TTC549 (cell line): ENCODE data around the gene POLDIP3.
"Not testable (repeated sequence)": the region's sequence is repeated elsewhere in the genome, so short reads cannot be mapped to it uniquely, and the experiment has no call there.

Experiments used
- FAIRE-seq: peaks from 2 replicates; lab custom pipeline; 2012; peaks lifted over from hg19 to GRCh38; lab: Jason Lieb, UNC

The POLDIP3 gene

DNA sequence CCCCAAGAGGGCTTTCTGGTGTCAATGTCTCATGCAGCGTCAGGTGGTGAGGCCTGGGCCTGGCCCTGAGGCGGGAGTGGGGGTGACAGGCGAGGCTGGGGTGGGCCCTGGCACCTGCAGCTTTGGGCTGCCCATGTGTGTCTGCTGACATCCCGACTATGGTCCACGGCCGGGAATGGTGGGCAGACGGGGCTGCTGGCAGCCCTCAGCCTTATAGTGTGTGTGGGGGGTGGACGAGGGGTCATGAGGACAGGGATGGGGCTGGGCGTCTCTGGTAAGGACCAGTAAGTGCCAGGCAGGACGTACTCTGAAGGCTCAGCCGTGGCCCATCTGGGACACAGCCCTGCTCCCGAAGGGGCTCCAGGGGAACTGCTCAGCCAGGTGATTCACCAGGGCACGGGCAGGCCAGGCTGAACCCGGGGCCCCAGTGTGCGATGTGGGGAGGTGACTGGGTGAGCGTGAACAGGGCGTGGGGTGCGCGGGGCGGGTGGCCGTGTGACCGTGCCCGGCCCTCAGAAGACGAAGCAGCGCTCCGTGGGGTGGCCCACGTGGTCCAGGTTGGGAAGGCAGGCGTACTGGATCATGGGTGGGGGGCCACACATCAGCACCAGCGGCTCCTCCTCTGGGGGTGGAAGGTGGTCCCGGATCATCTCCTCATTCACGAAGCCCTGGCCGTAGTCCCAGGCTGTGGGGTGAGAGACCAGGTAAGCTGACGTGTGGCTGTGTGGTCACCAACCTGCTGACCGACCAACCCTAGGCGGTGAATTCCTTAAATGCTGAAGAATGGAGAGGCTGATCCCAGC, 4.8 kb upstream of the POLDIP3 start:
- no peak for FAIRE-seq

DNA sequence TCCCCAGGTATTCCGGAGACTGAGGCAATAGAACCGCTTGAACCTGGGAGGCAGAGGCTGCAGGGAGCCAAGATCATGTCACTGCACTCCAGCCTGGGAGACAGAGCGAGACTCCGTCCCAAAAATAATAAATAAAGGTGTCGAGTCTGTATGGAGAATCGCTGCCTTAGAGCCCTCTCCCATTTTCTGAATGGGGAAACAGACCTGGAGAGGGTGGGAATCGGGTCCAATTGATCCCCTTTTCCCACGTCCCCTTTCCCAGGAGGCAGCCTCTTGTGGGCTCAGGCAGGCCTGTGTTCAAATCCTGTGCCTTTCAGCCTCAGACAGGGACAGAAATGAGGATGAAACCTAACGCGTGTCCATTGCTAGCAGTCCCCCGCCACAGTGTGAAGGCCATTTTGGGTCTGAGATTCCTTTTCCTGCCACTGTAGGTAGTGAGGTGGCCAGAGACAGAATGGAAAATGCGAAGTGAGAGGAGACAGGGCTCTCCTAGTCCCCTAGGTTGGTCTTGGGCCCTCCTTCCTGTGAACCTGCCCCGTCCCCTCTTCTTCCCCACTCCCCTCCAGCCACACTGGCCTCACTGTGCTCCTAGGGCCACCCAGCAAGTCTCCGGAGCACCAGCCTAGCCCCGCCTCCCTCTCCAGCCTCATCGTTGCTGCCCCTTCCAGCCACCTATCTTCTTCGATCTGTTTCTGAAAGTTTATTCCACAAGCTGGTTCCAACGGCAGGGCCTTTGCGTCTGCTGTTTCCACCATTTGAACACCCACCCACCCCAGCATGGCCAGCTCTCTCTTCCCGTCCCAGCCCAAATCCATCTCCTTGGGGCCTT, 2.7 kb upstream of the POLDIP3 start:
- FAIRE-seq = no peak

DNA sequence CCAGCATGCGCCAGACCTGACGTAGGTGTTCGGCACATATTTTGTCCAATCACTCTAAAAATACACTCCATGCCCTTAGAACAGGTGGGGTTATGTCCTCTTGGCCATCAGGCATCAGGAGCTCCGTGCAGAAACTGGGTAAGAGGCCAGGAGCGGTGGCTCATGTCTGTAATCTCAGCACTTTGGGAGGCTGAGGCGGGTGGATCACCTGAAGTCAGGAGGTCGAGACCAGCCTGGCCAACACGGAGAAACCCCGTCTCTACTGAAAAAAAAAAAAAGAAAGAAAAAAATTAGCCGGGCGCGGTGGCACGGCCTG, 1.1 kb upstream of the POLDIP3 start:
- FAIRE-seq = not testable (repeated sequence)

DNA sequence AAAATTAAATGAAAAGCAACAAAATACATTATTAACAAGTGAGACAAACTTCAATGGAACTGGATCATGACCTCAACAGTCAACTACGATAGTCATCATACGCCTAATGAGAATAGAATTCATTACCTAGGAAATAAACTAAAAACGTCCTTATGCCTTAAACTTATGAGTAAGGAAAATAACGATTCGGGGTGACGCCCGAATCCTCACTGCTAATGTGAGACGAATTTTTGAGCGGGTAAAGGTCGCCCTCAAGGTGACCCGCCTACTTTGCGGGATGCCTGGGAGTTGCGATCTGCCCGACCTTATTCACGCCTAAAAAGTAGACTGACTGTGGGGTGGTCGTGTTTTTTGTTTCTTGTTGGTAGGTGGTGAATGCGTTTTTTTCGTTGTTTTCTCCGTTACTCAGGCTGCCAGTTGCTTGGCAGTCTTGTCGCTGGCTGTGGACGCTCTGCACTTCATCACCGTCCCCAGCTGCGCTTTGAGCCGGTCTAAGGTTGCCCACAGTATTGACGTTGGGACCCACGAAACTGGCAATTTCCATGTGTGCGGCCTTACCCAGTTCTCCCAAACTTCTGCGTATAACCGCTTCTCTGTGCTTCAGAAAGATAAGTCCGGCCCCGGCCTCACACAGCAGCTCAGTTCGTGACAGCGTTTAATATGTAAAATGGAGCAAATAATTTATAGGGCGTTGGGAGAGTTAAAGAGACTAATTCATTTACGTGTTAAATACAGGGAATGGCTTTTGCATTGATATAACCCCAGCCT, 593 bp upstream of the POLDIP3 start:
- no peak for FAIRE-seq

DNA sequence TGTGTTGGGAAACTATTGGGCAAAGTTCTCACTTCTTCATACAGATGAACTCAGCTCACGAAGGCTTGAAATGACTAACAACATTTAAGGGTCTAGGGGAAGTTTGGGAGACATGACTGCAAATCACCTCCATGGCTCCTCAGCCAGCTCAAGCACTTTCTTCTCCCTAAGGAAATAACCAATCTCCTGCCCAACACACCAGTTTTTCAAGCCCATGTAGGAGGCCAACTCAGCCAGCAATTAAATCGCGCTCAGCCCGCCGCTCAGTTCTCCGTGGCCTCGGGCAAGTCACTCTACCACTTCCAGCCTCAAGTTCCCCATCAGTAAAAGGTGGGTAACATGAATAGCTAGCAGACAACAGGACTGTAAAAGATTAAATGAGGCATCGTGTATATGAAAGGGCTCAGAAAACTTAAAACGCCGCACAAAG, 796 bp downstream of the POLDIP3 start:
- FAIRE-seq = no peak

DNA sequence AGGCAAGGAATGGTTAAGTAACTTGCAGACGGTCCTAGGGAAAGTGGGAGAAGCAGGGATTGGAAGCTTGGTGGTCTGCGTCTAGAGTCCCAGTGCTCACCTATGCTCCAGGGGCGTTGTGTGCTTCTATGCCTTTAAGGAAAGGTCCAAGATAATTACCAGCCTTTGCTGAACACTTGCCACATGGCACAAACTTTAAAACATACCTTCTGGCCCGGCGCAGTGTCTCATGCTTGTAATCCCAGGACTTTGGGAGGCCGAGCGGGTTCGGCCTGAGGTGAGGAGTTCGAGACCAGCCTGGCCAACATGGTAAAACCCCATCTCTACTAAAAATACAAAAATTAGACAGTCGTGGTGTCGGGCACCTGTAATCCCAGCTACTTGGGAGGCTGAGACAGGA, 2.3 kb downstream of the POLDIP3 start:
- no peak for FAIRE-seq

DNA sequence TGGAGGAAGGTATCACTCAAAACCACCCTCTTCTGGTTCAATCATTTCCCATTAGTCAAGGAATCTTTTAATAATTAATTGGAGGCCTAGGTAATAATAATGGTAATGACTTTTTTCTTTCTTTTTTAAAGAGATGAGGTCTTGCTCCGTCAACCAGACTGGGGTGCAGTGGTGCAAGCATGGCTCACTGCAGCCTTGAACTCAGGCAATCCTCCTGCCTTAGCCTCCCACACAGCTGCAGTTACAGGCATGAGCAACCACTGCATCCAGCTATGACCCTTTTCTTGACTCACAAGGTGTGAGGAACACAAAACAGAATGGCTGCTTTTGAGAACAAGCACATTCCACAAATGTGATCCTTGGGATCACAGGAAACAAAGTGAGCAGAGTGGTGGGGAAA, 3.6 kb downstream of the POLDIP3 start:
- FAIRE-seq = no peak

DNA sequence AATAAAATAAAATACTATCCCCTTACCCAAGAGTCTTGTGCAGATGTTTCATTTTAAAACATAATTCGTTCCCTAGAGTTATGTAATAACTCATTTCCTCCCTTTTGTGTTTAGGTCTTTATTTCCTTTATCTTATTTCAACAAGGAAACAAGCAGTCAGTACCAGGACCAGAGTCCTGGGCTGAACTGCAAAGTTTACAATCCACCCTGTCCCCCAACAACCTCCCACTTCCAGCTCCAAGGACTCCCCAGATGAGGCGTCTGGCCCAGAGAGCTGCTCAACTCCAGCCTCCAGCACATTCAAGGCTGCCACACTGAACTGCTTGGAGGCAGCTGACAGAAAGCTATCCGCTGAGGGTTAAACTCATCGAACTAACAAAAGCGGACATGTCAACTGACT, 4.5 kb downstream of the POLDIP3 start:
- FAIRE-seq = no peak

DNA sequence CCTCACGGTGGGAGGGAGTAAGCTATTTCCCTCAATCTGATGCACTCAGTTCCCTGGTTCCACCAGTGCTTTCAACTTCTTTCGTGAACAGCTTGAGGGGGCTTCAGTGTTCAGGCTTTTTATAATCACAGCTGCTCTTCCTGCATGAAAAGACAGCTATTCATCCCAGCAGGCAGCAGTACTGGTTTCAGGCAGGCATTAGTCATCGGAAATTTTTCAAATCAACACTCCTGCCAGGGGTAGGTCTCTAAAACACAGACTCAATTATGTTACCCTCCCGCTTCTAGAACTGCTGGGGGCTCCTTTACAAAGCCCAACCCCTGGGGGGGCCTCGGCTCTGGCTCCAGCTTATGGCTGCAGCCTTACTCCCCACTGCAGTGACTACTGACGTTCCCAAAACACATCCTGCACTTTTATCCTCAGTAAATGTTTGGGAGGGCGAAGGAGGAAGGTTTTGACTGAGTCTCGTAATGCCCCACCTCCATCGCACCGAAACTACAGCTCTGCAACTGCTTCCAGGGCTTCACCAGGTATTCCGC, 5.8 kb downstream of the POLDIP3 start:
- no peak for FAIRE-seq

DNA sequence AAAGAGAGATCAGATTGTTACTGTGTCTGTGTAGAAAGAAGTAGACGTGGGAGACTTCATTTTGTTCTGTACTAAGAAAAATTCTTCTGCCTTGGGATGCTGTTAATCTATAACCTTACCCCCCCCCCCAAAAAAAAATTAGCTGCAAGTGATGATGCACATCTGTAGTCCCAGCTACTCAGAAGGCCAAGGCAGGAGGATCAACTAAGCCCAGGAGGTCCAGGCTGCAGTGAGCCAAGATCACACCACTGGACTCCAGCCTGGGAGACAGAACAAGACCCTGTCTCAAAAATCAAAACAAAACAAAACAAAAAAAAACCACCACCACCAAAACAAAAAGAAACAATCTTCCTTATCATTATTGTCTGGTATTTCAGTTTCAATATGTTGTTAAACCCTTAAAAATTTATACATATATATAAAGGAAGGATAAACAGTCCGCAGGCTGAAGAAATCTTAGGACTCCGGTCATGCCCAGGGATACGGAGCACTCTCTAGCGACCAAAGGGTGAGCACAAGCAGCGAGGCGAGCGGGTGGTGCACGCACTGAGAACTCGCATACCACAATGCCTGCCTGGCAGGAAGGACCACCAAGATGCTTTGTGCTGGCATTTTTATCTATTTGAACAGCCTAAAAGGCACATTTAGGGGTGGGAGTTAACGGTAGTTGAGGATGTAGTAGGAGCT, 6.4 kb downstream of the POLDIP3 start:
- FAIRE-seq = no peak

DNA sequence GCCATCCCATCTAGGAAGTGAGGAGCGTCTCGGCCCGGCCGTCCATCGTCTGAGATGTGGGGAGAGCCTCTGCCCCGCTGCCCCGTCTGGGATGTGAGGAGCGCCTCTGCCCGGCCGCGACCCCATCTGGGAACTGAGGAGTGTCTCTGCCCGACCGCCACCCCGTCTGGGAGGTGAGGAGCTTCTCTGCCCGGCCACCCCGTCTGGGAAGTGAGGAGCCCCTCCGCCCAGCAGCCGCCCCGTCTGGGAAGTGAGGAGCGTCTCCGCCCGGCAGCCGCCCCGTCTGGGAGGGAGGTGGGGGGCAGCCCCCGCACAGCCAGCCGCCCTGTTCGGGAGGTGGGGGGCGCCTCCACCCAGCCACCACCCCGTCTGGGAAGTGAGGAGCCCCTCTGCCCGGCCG, 7.0 kb downstream of the POLDIP3 start:
- not testable (repeated sequence) for FAIRE-seq

DNA sequence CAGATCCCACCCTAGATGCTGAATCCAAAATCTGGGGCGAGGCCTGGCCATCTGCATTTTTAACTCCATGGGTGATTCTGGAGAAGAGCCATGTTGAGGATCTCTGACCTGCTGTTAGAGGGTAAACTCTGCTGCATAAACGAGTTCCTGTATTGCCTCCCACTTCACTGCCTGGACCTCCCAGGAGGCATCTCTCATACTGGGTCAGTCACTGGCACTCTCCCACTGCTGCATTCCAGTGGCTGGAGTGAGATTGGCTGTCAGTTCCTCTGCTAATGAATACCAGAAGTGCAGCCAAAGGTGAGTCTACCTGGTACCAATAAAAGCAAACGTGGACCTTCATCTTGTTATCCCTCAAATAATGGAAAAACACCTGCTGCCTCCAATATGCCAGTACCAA, 10.3 kb downstream of the POLDIP3 start:
- no peak for FAIRE-seq

DNA sequence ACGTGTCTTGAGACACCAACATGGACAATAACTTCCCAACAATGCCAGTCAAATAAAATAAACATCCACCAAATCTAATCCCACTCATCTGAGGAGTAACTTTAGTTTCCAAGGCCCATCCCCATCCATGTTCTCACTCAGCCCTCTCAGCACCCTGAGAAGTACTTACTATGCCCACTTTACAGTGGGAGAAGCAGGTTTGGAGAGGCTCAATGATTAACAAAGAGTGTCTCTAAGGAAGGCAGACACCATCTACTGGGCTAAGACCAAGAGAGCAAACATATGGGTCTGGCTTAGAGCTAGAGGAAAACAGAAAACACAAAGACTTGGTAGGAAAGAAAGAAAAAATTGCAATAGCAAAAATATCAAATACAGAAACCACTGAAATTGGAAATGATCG, 11.3 kb downstream of the POLDIP3 start:
- no peak for FAIRE-seq

DNA sequence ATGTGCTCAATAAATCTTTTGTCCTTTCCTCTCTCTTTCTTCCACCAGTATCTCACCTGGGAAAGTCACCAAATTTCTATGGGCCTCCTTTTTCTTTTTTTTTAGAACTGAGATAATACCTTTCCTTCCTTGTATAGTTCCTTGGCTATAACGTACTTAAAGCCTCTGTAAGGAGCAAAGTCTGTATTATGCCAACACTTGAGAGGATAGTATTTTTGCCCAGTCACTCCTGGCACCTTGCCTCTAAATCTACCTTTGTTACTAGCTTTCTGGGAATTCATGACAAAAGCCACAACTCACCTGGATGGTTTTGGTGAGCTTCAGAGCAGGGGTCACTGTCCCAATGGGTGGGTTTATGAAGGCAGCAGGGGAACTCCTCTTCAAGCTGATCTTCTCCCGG, 12.2 kb downstream of the POLDIP3 start:
- no peak for FAIRE-seq

DNA sequence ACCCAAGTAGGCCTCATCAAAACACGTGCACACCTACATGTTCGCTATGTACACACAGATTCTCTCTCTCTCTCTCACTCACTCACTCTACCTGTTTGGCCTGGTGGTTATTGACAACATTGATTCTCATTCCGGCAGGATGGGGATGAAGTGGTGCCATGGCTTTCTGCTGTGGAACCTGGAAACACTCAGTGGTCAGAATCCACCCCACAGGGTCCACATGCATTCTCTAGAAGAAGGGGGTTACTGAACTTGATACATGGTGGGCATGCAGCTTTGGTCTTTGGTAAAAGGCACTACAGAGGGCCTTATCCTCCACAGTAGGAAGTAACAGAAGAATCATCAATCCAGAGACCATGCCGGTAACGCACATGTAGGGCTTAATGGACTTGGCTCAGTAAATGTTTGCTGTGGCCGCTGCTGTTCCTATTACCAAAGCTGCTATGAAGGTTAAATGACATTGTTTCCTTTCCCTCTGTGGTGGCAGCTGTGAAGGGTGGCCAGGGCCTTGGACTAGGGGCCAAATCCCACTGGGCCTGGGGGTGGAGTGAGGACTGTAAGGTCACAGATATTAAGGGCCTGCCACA, 12.7 kb downstream of the POLDIP3 start:
- no peak for FAIRE-seq

DNA sequence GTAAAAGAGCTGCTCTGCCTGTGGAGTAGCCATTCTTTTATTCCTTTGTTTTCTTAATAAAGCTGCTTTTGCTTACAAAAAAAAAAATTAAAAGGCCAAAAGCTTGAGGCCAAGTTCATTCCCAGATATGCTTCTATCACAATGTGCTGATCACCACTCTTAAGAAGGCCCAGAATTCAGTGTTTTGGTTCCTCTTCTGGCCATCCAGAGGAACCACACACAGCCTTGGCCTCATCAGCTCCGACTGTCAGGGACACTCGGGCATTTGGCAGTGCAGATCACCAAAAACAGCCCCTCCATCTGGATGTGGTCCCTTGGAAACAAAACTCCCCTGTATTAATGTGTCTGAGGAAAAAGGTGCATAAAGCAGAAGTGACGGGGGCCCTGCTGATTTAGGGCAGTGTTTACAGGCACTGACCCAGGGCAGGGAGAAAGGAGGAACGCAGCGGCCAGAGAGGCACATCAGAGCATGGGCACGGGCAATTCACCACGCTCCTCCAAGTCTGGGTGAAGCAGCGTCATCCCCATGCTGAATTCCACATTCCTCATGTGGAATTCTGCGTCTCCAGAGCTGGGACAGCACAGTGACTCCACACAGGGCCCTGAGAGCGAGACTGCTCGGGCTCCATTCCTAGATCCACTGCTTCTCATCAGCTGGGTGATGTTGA, 17.7 kb downstream of the POLDIP3 start:
- no peak for FAIRE-seq

DNA sequence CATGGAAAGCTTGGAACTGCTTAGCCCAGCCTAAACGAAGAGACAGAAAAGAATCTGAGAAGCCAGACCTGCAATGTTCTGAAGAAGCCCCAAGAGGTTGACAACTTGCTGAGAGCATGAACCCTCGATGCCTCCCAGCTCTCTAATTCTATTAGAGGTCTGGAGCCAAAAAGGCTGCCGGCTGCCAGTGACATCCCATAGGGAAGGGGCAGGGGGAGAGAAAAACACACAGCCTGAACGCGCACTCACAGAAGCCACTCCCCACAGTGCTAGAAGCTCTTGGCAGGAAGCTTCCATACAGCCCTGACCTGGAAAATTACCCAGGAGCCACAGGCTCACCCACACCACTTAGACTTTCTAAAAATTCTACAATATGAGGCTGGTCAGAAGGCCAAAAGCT, 18.3 kb downstream of the POLDIP3 start:
- no peak for FAIRE-seq

DNA sequence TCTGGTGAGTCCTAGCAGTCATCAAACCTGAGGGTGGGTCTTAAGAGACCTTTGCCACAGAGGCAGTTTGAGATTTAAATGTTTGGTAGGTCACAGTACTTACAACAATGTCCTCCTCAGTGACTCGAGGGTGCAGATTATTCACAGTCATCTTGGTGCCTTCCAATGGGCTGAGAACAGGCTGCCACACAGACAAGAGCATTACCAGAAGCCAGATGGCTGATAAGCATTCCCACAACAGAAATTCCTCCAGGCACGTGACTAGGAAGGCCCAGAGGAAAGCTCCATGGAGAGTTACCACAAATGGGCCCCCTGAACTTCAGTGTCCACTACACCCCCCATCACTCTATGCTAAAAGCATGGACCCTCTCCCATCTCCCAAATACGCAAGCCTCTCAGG, 19.2 kb downstream of the POLDIP3 start:
- FAIRE-seq = no peak

DNA sequence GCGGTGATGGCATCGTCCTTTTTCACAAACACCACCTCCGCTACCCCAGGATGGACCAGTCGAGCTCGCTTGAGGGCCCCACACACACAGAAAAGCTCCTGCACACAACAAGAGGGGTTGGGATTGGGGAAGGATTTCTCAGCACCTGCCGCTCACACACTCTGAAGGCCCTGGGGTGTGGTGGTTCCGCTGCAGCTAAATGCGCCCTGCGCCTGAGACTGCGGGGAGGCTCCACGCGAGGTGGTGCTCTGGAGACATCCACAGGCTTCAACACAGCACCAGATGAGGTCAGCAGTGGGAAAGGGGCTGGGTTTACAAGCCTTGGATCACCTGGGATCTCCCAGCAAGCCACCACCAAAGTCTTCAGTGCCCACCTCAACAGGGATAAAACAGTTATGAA, 22.7 kb downstream of the POLDIP3 start:
- no peak for FAIRE-seq

DNA sequence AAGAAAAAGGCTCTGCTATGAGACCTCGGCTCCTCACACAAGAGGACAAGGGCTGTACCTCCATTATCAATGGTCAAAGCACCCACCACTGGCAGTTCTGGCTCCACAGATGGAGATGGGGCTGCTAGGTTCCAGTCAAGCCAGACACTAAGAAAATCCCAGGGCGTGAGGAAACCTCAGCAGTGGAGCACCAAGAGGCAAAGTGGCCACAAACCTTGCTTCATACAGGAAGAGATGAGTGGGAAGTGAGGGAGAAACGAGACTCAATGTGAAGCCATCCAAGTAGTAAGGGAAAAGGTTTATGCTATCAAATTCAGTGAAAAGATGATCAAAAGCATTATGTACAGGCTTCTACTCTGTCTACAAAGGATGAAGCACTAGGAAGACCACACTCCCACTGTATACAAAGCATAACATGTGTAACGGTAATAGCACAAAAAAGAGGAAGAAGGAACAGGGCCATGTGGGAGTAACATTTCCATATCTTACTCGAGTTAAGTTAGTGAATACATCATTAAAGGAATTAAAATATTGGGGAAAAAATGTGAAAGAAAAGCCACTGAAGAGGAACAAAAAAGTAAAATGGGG, 27.0 kb downstream of the POLDIP3 start:
- no peak for FAIRE-seq

DNA sequence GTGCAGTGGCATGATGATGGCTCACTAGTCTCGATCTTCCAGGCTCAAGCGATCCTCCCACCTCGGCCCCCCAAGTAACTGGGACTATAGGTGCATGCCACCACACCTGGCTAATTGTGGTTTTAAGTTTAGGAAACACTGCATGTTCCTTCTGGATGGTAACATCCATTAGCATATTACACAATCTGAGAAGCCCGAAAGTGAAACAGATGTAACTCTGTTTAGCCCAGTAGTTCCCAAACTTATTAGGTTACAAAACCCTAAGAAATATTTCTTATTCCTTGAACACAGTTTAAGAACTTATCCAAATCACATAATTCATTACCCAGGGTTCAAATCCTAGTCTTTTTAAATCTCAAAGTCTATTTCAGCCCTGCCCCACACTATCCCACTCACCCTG, 28.3 kb downstream of the POLDIP3 start:
- no peak for FAIRE-seq
